T-cell (primary cell): ENCODE measurements around the gene COPS9. TPM values are rescaled to one million over a fixed set of nuclear protein-coding genes. Genes with fewer than 3 reads are reported as not detected.

ENCODE experiments used
- ATAC-seq, 4 experiments: fragments of 200-7000 bp in 3 of 4; fragments of 150-1000 bp in 1 of 4; cut with Tn5 transposase; replicated peaks in 1 of 4; 1 replicate in 3 of 4; 2 replicates in 1 of 4; pipeline ENCODE4 v1.10.0; 2021; ENCODE audit warnings: moderate library complexity in 3 of 4, mild to moderate bottlenecking in 2 of 4, moderate number of reproducible peaks in 1 of 4
- CTCF ChIA-PET, 2 donors: fragments of 300-600 bp; sonication (Branson Sonifier 250); formaldehyde crosslinking; loops; one replicate each; lab custom pipeline; 2022; ENCODE audit warnings: antibody characterized with exemption in 2 of 2; lab: Charles Lee
- POLR2A ChIA-PET, 2 donors: fragments of 300-600 bp; sonication (Branson Sonifier 250); formaldehyde crosslinking; loops; one replicate each; lab custom pipeline; 2022; ENCODE audit warnings: antibody characterized with exemption in 2 of 2; lab: Charles Lee
- DNase-seq, 35 experiments: peaks; one replicate each; pipeline versions ENCODE4 v3.0.0 to v3.0.0-alpha.2; 2013 to 2023
- H3K27ac ChIP-seq: one replicate; pipeline ENCODE4 v1.5.1; 2013; ENCODE audit warnings: low read length
- H3K27me3 ChIP-seq, 2 experiments: replicated peaks in 1 of 2; 1 replicate in 1 of 2; 2 replicates in 1 of 2; pipeline versions ENCODE4 v1.6.1 to v1.7.0; 2013; ENCODE audit warnings: low read length in 1 of 2, mixed read lengths in 1 of 2; ENCODE audit not compliant: control insufficient read depth in 2 of 2, insufficient read depth in 2 of 2; ENCODE audit errors: extremely low read depth in 1 of 2
- H3K36me3 ChIP-seq, 2 donors: 1 replicate in 1 of 2; 2 replicates in 1 of 2; pipeline versions ENCODE4 v1.6.1 to v1.7.0; 2013; ENCODE audit warnings: low read length in 1 of 2; ENCODE audit not compliant: control insufficient read depth in 2 of 2, insufficient read depth in 1 of 2; ENCODE audit errors: extremely low read depth in 1 of 2
- H3K4me1 ChIP-seq, 2 experiments: 1 replicate in 1 of 2; 2 replicates in 1 of 2; pipeline versions ENCODE4 v1.6.1 to v1.7.0; 2013; ENCODE audit warnings: low read length in 2 of 2, mixed read lengths in 1 of 2; ENCODE audit not compliant: insufficient read depth in 2 of 2, control insufficient read depth in 1 of 2; ENCODE audit errors: extremely low read depth in 1 of 2
- H3K4me3 ChIP-seq, 2 donors: 1 replicate in 1 of 2; 2 replicates in 1 of 2; pipeline versions ENCODE4 v1.5.1 to v1.7.0; 2013; ENCODE audit warnings: mild to moderate bottlenecking in 2 of 2, low read length in 1 of 2, moderate library complexity in 1 of 2; ENCODE audit not compliant: control insufficient read depth in 1 of 2; ENCODE audit errors: extremely low read depth in 1 of 2
- H3K9me3 ChIP-seq: 2 replicates; pipeline ENCODE4 v1.7.0; 2013
- H3K27ac Mint-ChIP-seq, 2 donors: one replicate each; pipeline ENCODE4 v1.8.0; 2020 to 2021; ENCODE audit warnings: mild to moderate bottlenecking in 2 of 2, mixed read lengths in 2 of 2
- H3K27me3 Mint-ChIP-seq, 2 donors: one replicate each; pipeline ENCODE4 v1.8.0; 2021 to 2022; ENCODE audit warnings: mixed read lengths in 2 of 2
- H3K36me3 Mint-ChIP-seq: one replicate; pipeline ENCODE4 v1.8.0; 2021; ENCODE audit warnings: mixed read lengths
- H3K4me1 Mint-ChIP-seq, 3 donors: one replicate each; pipeline ENCODE4 v1.8.0; 2020 to 2022; ENCODE audit warnings: mixed read lengths in 3 of 3, mild to moderate bottlenecking in 1 of 3
- H3K4me3 Mint-ChIP-seq, 3 donors: one replicate each; pipeline ENCODE4 v1.8.0; 2020 to 2022; ENCODE audit warnings: mild to moderate bottlenecking in 3 of 3, mixed read lengths in 3 of 3, moderate library complexity in 3 of 3
- H3K9me3 Mint-ChIP-seq, 3 donors: one replicate each; pipeline ENCODE4 v1.8.0; 2020 to 2022; ENCODE audit warnings: mixed read lengths in 3 of 3
- WGBS: methylation state at CpG from one replicate; pipeline ENCODE4 v1.1.5; 2013; ENCODE audit warnings: missing lambda C conversion rate; ENCODE audit not compliant: insufficient coverage; 5-methylcytosine and 5-hydroxymethylcytosine counted together
- total RNA-seq, 35 experiments: library from RNA in 6 of 35; stranded (reverse) in 6 of 35; fragments of 120-200 nt in 1 of 35; gene quantifications; one replicate each; pipeline versions ENCODE4 v1.2.1 to v1.2.4 and lab custom pipeline; 2013 to 2026

The COPS9 gene
- total RNA-seq, 5 donors from 2014 or later (not counting 1 experiment from before 2014, with no cell fraction given): 66.3 to 96.2 (median 85.4) TPM

GRCh38 chr2:240109386-240109785 is 26.7 kb downstream of the COPS9 start:
- Histone ChIP-seq H3K27me3 (peaks cover 0 to 42% of the 10 kb centered on the region in 2 experiments), H3K27ac (no peak overlapping the region), H3K4me1 (no peaks in the 10 kb centered on the region), H3K36me3 (no peaks in the 10 kb centered on the region), H3K4me3 (no peak overlapping the region), H3K9me3 (no peaks in the 10 kb centered on the region)
- no peaks in the 10 kb centered on the region for H3K36me3 Mint-ChIP-seq
- no peaks in the 10 kb centered on the region for H3K9me3 Mint-ChIP-seq
- CTCF ChIA-PET: no interaction called here
- WGBS: 67% methylated on average over 11 of the region's 11 CpGs
- no peak for ATAC-seq
- H3K4me3 Mint-ChIP-seq: no peak overlapping the region
- H3K27me3 Mint-ChIP-seq: peaks cover 28 to 33% of the 10 kb centered on the region in 2 donors
- no peaks in the 10 kb centered on the region for H3K4me1 Mint-ChIP-seq
- no peak for DNase-seq
- POLR2A ChIA-PET: no interaction called here
- no peak overlapping the region for H3K27ac Mint-ChIP-seq

GRCh38 chr2:240107477-240107796 is 28.7 kb downstream of the COPS9 start:
- Mint-ChIP-seq H3K4me1 (no peaks in the 10 kb centered on the region), H3K27me3 (peaks cover 27 to 30% of the 10 kb centered on the region in 2 donors)
- WGBS: 79% methylated on average over 6 of the region's 6 CpGs

GRCh38 chr2:240106765-240107476 is 29.2 kb downstream of the COPS9 start:
- no peaks in the 10 kb centered on the region for H3K36me3 Mint-ChIP-seq
- H3K4me3 Mint-ChIP-seq: no peak overlapping the region
- Histone ChIP-seq H3K4me3 (no peak overlapping the region), H3K27me3 (peaks cover 0 to 34% of the 10 kb centered on the region in 2 experiments), H3K4me1 (no peaks in the 10 kb centered on the region), H3K36me3 (no peaks in the 10 kb centered on the region), H3K27ac (no peak overlapping the region), H3K9me3 (no peaks in the 10 kb centered on the region)
- WGBS: 76% methylated on average over 12 of the region's 17 CpGs
- no peak for ATAC-seq
- H3K27me3 Mint-ChIP-seq: peaks cover 26 to 27% of the 10 kb centered on the region in 2 donors
- no peak for DNase-seq
- H3K27ac Mint-ChIP-seq: no peak overlapping the region
- CTCF ChIA-PET: no interaction called here
- POLR2A ChIA-PET: no interaction called here
- no peaks in the 10 kb centered on the region for H3K9me3 Mint-ChIP-seq
- H3K4me1 Mint-ChIP-seq: no peaks in the 10 kb centered on the region

More at GRCh38 chr2:240107477-240107796, 28.7 kb downstream of the COPS9 start:
- no peaks in the 10 kb centered on the region for H3K36me3 ChIP-seq
- ATAC-seq (no peak), DNase-seq (no peak)
- H3K27ac ChIP-seq: no peak overlapping the region
- ChIA-PET CTCF (no interaction called here), POLR2A (no interaction called here)
- peaks cover 0 to 34% of the 10 kb centered on the region in 2 experiments for H3K27me3 ChIP-seq
- H3K9me3 ChIP-seq: no peaks in the 10 kb centered on the region
- Mint-ChIP-seq H3K36me3 (no peaks in the 10 kb centered on the region), H3K9me3 (no peaks in the 10 kb centered on the region), H3K27ac (no peak overlapping the region), H3K4me3 (no peak overlapping the region)
- no peaks in the 10 kb centered on the region for H3K4me1 ChIP-seq
- no peak overlapping the region for H3K4me3 ChIP-seq

GRCh38 chr2:240105982-240106381 is 30.1 kb downstream of the COPS9 start:
- ATAC-seq (no peak), DNase-seq (no peak)
- Histone ChIP-seq H3K4me1 (no peaks in the 10 kb centered on the region), H3K4me3 (no peak overlapping the region), H3K36me3 (no peaks in the 10 kb centered on the region), H3K9me3 (no peaks in the 10 kb centered on the region), H3K27ac (no peak overlapping the region), H3K27me3 (peaks cover 0 to 30% of the 10 kb centered on the region in 2 experiments)
- Mint-ChIP-seq H3K27ac (no peak overlapping the region), H3K9me3 (no peaks in the 10 kb centered on the region), H3K27me3 (peaks cover 20 to 26% of the 10 kb centered on the region in 2 donors), H3K36me3 (no peaks in the 10 kb centered on the region), H3K4me3 (no peak overlapping the region), H3K4me1 (no peaks in the 10 kb centered on the region)
- WGBS: 80% methylated on average over 11 of the region's 11 CpGs
- ChIA-PET CTCF (no interaction called here), POLR2A (no interaction called here)

- Histone ChIP-seq H3K36me3 (no peaks in the 10 kb centered on the region), H3K4me1 (no peaks in the 10 kb centered on the region), H3K4me3 (no peak overlapping the region), H3K9me3 (peaks cover 3% of the 10 kb centered on the region), H3K27me3 (peaks cover 3 to 20% of the 10 kb centered on the region in 2 experiments), H3K27ac (no peak overlapping the region)
- DNase-seq (no peak), ATAC-seq (no peak)
- no CpG with 5 or more reads among the region's 4 CpGs for WGBS
- ChIA-PET POLR2A (no interaction called here), CTCF (no interaction called here)
- Mint-ChIP-seq H3K27me3 (peaks cover 29 to 33% of the 10 kb centered on the region in 2 donors), H3K36me3 (no peaks in the 10 kb centered on the region), H3K9me3 (peaks cover 0 to 6% (median 4%) of the 10 kb centered on the region in 3 donors), H3K4me3 (no peak overlapping the region), H3K27ac (no peak overlapping the region), H3K4me1 (no peaks in the 10 kb centered on the region)
These were observed 33.0 kb downstream of the COPS9 start for GRCh38 chr2:240103136-240103535.

GRCh38 chr2:240098349-240098748 is 37.8 kb downstream of the COPS9 start:
- DNase-seq (no peak), ATAC-seq (no peak)
- Histone ChIP-seq H3K36me3 (no peaks in the 10 kb centered on the region), H3K4me1 (no peaks in the 10 kb centered on the region), H3K27me3 (peaks cover 13 to 24% of the 10 kb centered on the region in 2 experiments), H3K9me3 (peaks cover 3% of the 10 kb centered on the region), H3K4me3 (no peak overlapping the region), H3K27ac (no peak overlapping the region)
- CTCF ChIA-PET: no interaction called here
- no peak overlapping the region for H3K4me3 Mint-ChIP-seq
- POLR2A ChIA-PET: no interaction called here
- peaks cover 0 to 13% (median 9%) of the 10 kb centered on the region in 3 donors for H3K9me3 Mint-ChIP-seq
- H3K27ac Mint-ChIP-seq: no peak overlapping the region
- WGBS: 60% methylated on average over 1 of the region's 2 CpGs
- H3K4me1 Mint-ChIP-seq: no peaks in the 10 kb centered on the region
- peaks cover 4% of the 10 kb centered on the region for H3K36me3 Mint-ChIP-seq
- H3K27me3 Mint-ChIP-seq: peaks cover 55 to 62% of the 10 kb centered on the region in 2 donors
